Endothelial cell of umbilical vein (primary cell): ENCODE measurements around the gene PLBD2. TPM values are rescaled to one million over a fixed set of nuclear protein-coding genes. Genes with fewer than 3 reads are reported as not detected.

ENCODE experiments used
- BruUV-seq: library from RNA; stranded (reverse); fragments of 400-500 nt; replicated peaks from 2 replicates; lab custom pipeline; 2021; lab: Mats Ljungman, UMichigan
- CTCF ChIA-PET: fragments of 300-600, 350-600 bp; sonication (Branson Sonifier 250); formaldehyde crosslinking; loops from one replicate; lab custom pipeline; 2021; ENCODE audit warnings: antibody characterized with exemption, inconsistent platforms; lab: Charles Lee
- POLR2A ChIA-PET: fragments of 300-600, 350-600 bp; sonication (Branson Sonifier 250); formaldehyde crosslinking; loops from one replicate; lab custom pipeline; 2021; ENCODE audit warnings: antibody characterized with exemption, inconsistent platforms; lab: Charles Lee
- DNase-seq: peaks from one replicate; pipeline ENCODE4 v3.0.0-alpha.2; 2011; ENCODE audit warnings: low read depth, low spot score
- FAIRE-seq: peaks from 2 replicates; lab custom pipeline; 2011; peaks lifted over from hg19 to GRCh38; lab: Jason Lieb, UNC
- H2AFZ ChIP-seq: 2 replicates; pipeline ENCODE4 v1.6.0; 2012; ENCODE audit warnings: low read depth, low read length, control low read depth, inconsistent platforms
- H3K27ac ChIP-seq: 2 replicates; pipeline ENCODE4 v1.5.1; 2011; ENCODE audit warnings: low read depth, mild to moderate bottlenecking, control low read depth, low read length, moderate library complexity; ENCODE audit not compliant: insufficient read depth
- H3K27me3 ChIP-seq, 2 experiments: 2 replicates each; pipeline versions ENCODE4 v1.6.0 to v1.6.1; 2011; ENCODE audit warnings: low read length in 2 of 2, mixed read lengths in 1 of 2; ENCODE audit not compliant: control insufficient read depth in 2 of 2, insufficient read depth in 2 of 2
- H3K36me3 ChIP-seq, 2 experiments: 2 replicates in 1 of 2; 3 replicates in 1 of 2; pipeline ENCODE4 v1.5.1; 2011; ENCODE audit warnings: low read length in 2 of 2, mild to moderate bottlenecking in 1 of 2, moderate library complexity in 1 of 2; ENCODE audit not compliant: control insufficient read depth in 2 of 2, insufficient read depth in 2 of 2; ENCODE audit errors: extremely low read depth in 1 of 2
- H3K4me1 ChIP-seq: 3 replicates; pipeline ENCODE4 v1.5.1; 2011; ENCODE audit warnings: mild to moderate bottlenecking, low read length; ENCODE audit not compliant: control insufficient read depth, insufficient read depth; ENCODE audit errors: extremely low read depth
- H3K4me2 ChIP-seq: 2 replicates; pipeline ENCODE4 v1.6.1; 2011; ENCODE audit warnings: low read length, control low read depth, mixed read lengths; ENCODE audit not compliant: insufficient read depth
- H3K4me3 ChIP-seq, 3 experiments: fragments of 200-600 bp in 1 of 3; sonication (generic), shearing (Covaris generic) in 1 of 3; replicated peaks in 1 of 3; 2 replicates each; pipeline ENCODE4 v1.5.1; 2011 to 2016; ENCODE audit warnings: control low read depth in 3 of 3, low read length in 3 of 3, mild to moderate bottlenecking in 2 of 3, inconsistent platforms in 1 of 3, low read depth in 1 of 3, moderate library complexity in 1 of 3; ENCODE audit not compliant: insufficient read depth in 1 of 3
- H3K79me2 ChIP-seq: 2 replicates; pipeline ENCODE4 v1.6.0; 2012; ENCODE audit warnings: low read length, inconsistent platforms; ENCODE audit not compliant: control insufficient read depth, insufficient read depth
- H3K9ac ChIP-seq: replicated peaks from 2 replicates; pipeline ENCODE3; 2011; ENCODE audit warnings: low read length, control low read depth; ENCODE audit not compliant: insufficient read depth; ENCODE audit errors: extremely low read depth
- H3K9me1 ChIP-seq: replicated peaks from 3 replicates; pipeline ENCODE4 v1.6.0; 2011; ENCODE audit warnings: mild to moderate bottlenecking, low read length; ENCODE audit not compliant: control insufficient read depth, insufficient read depth; ENCODE audit errors: extremely low read depth
- H3K9me3 ChIP-seq: replicated peaks from 2 replicates; pipeline ENCODE4 v1.5.1; 2012; ENCODE audit warnings: low read length, inconsistent platforms; ENCODE audit not compliant: control insufficient read depth, insufficient read depth
- H4K20me1 ChIP-seq: replicated peaks from 2 replicates; pipeline ENCODE3; 2011; ENCODE audit warnings: mild to moderate bottlenecking, low read length; ENCODE audit not compliant: control insufficient read depth, insufficient read depth; ENCODE audit errors: extremely low read depth
- EZH2 ChIP-seq: IDR thresholded peaks from 2 replicates; pipeline ENCODE4 v1.6.1; 2012; ENCODE audit warnings: borderline replicate concordance, low read depth, mild to moderate bottlenecking, moderate library complexity, low read length, inconsistent platforms; ENCODE audit not compliant: severe bottlenecking
- FOS ChIP-seq: IDR thresholded peaks from 2 replicates; pipeline ENCODE4 v1.6.1; 2011; ENCODE audit warnings: mild to moderate bottlenecking, low read length, moderate library complexity, borderline replicate concordance; ENCODE audit not compliant: insufficient read depth
- GATA2 ChIP-seq: IDR thresholded peaks from 2 replicates; pipeline ENCODE4 v1.7.0; 2011; ENCODE audit warnings: low read depth, mild to moderate bottlenecking, moderate library complexity, mixed read lengths, low read length; ENCODE audit not compliant: insufficient read length, insufficient read depth
- JUN ChIP-seq: IDR thresholded peaks from 2 replicates; pipeline ENCODE4 v1.6.1; 2011; ENCODE audit warnings: borderline replicate concordance, low read depth; ENCODE audit not compliant: insufficient read length, insufficient read depth
- MYC ChIP-seq: IDR thresholded peaks from one replicate; pipeline ENCODE4 v1.6.1; 2011; ENCODE audit warnings: mild to moderate bottlenecking, low read depth, low read length
- POLR2A ChIP-seq: IDR thresholded peaks from 2 replicates; pipeline ENCODE4 v1.6.1; 2012; ENCODE audit warnings: low read depth, mild to moderate bottlenecking, control low read depth, low read length
- POLR2AphosphoS5 ChIP-seq: IDR thresholded peaks from 2 replicates; pipeline ENCODE4 v1.6.1; 2012; ENCODE audit warnings: low read depth, mild to moderate bottlenecking, control low read depth, low read length, moderate library complexity; ENCODE audit not compliant: insufficient read depth
- dilution Hi-C: fragments of 300-500 bp; cut with MboI; formaldehyde crosslinking; loops from one replicate; pipeline ENCODE4 v1.15.0; 2019; ENCODE audit warnings: low sequenced_read_pairs; ENCODE audit not compliant: extremely low pct_ligation_motif_present
- intact Hi-C: fragments of 100-400 bp; cut with micrococcal nuclease; formaldehyde crosslinking; loops from one replicate; pipeline ENCODE4 v1.10.0; 2022
- polyA plus RNA-seq, 4 experiments: library from polyadenylated mRNA; depleted of rRNA in 3 of 4; stranded (reverse) in 3 of 4; unstranded in 1 of 4; fragments of >200 nt; gene quantifications; 2 replicates each; pipeline versions ENCODE4 v1.2.1 to v1.2.3, GENCODE V29; 2011 to 2012; ENCODE audit warnings: missing spikeins in 1 of 4
- total RNA-seq: library from RNA; stranded (reverse); gene quantifications from 2 replicates; pipeline ENCODE4 v1.2.3, GENCODE V29; 2021
- TF ChIP-seq, protein P1 (sequence below), 2 donors: IDR thresholded peaks; 1 replicate in 1 of 2; 2 replicates in 1 of 2; pipeline ENCODE4 v1.5.1; 2011; ENCODE audit warnings: low read length in 2 of 2, mild to moderate bottlenecking in 2 of 2, moderate library complexity in 2 of 2, control low read depth in 1 of 2, inconsistent platforms in 1 of 2, low read depth in 1 of 2; ENCODE audit not compliant: insufficient read depth in 1 of 2; ENCODE audit errors: extremely low read depth in 1 of 2
- TF ChIP-seq, protein P2 (sequence below): IDR thresholded peaks from 2 replicates; pipeline ENCODE4 v1.6.1; 2011; ENCODE audit not compliant: insufficient read depth, insufficient read length

PLBD2 gene
- total and polyA plus RNA-seq, 2 donors (not counting 3 experiments of a cell fraction or from before 2014, with no cell fraction given) = 24.4 to 46.8 TPM

DNA sequence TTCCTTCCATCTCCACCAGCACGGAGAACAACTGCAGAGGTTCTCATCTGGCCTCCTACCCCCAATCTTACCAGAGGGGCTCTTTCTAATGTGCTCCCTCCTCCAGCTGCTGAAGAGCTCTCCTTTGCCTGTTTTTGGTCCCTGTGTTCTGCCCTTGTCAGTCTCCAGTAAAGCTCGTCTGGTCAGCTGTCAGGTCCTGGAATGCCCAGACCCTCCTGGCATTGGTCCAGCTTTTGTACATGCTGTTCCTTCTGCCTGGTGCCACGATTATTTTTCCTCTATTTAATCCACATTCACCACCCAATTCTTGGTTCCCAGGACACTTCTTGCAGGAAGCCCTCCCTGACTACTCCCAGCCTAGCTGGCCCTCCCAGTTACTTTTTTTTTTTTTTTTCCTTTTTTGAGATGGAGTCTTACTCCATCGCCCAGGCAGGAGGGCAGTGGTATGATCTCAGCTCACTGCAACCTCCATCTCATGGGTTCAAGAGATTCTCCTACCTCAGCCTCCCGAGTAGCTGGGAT is 30.0 kb upstream of the PLBD2 start:
- dilution Hi-C loops (no loop called here), intact Hi-C loops (no loop called here)
- TF ChIP-seq EZH2 (no peak), POLR2A (no peak), GATA2 (no peak), FOS (no peak), JUN (no peak), POLR2AphosphoS5 (no peak), MYC (no peak)
- TF ChIP-seq, protein P1, sequence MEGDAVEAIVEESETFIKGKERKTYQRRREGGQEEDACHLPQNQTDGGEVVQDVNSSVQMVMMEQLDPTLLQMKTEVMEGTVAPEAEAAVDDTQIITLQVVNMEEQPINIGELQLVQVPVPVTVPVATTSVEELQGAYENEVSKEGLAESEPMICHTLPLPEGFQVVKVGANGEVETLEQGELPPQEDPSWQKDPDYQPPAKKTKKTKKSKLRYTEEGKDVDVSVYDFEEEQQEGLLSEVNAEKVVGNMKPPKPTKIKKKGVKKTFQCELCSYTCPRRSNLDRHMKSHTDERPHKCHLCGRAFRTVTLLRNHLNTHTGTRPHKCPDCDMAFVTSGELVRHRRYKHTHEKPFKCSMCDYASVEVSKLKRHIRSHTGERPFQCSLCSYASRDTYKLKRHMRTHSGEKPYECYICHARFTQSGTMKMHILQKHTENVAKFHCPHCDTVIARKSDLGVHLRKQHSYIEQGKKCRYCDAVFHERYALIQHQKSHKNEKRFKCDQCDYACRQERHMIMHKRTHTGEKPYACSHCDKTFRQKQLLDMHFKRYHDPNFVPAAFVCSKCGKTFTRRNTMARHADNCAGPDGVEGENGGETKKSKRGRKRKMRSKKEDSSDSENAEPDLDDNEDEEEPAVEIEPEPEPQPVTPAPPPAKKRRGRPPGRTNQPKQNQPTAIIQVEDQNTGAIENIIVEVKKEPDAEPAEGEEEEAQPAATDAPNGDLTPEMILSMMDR (IDR thresholded peaks at IDR 0.05; ENCODE audit: extremely low read depth in 1 of 2, insufficient read depth in 1 of 2, low read depth in 1 of 2, low read length in 2 of 2) = no peak
- TF ChIP-seq, protein P2, sequence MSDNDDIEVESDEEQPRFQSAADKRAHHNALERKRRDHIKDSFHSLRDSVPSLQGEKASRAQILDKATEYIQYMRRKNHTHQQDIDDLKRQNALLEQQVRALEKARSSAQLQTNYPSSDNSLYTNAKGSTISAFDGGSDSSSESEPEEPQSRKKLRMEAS = no peak
- Histone ChIP-seq H3K4me2 (no peak overlapping the region), H3K9me3 (no peaks in the 10 kb centered on the region), H4K20me1 (no peaks in the 10 kb centered on the region), H2AFZ (no peak overlapping the region), H3K27ac (no peak overlapping the region), H3K9me1 (no peaks in the 10 kb centered on the region), H3K36me3 (no peaks in the 10 kb centered on the region), H3K27me3 (no peaks in the 10 kb centered on the region), H3K9ac (no peak overlapping the region), H3K4me1 (peaks cover 13% of the 10 kb centered on the region), H3K4me3 (no peak overlapping the region), H3K79me2 (peaks cover 2% of the 10 kb centered on the region)
- BruUV-seq = no TSS peak
- FAIRE-seq = no peak
- ChIA-PET CTCF (interaction anchor here (0.5 to 1.2 kb wide), 5 partner anchors 21 to 107 kb away, joined by 3 to 4 read pairs (median 3); partner anchors contain the start of genes SDSL and TPCN1), POLR2A (no interaction called here)
- DNase-seq = no peak
